ENCODE measurements around the gene ZSWIM3.

- TF ChIP-seq, protein P1, sequence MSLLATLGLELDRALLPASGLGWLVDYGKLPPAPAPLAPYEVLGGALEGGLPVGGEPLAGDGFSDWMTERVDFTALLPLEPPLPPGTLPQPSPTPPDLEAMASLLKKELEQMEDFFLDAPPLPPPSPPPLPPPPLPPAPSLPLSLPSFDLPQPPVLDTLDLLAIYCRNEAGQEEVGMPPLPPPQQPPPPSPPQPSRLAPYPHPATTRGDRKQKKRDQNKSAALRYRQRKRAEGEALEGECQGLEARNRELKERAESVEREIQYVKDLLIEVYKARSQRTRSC (CRISPR knock-in tag; IDR thresholded peaks at IDR 0.05; ENCODE audit: low read depth), result no peak
- TF ChIP-seq MTF1 (CRISPR knock-in tag; IDR thresholded peaks at IDR 0.05) (no peak), PATZ1 (CRISPR knock-in tag; IDR thresholded peaks at IDR 0.05) (no peak), CBFB (CRISPR knock-in tag; IDR thresholded peaks at IDR 0.05) (no peak), POLR2AphosphoS2 (IDR thresholded peaks at IDR 0.05; ENCODE audit: low read depth, low read length) (no peak), PHF5A (CRISPR knock-in tag; IDR thresholded peaks at IDR 0.05; ENCODE audit: low read depth, unreplicated experiment) (no peak), ZZZ3 (CRISPR knock-in tag; IDR thresholded peaks at IDR 0.05; ENCODE audit: borderline replicate concordance) (no peak), WIZ (CRISPR knock-in tag; IDR thresholded peaks at IDR 0.05) (no peak), ZSCAN5A (CRISPR knock-in tag; IDR thresholded peaks at IDR 0.05; ENCODE audit: borderline replicate concordance) (no peak), MAZ (IDR thresholded peaks at IDR 0.05; ENCODE audit: borderline replicate concordance, low read depth, low read length) (no peak), MAZ (CRISPR knock-in tag; IDR thresholded peaks at IDR 0.05; ENCODE audit: low read depth) (no peak), NFYC (CRISPR knock-in tag; IDR thresholded peaks at IDR 0.05) (no peak), POLR2A (IDR thresholded peaks at IDR 0.05; ENCODE audit: insufficient read depth in 1 of 2, low read depth in 2 of 2, low read length in 2 of 2) (no peak), REPIN1 (CRISPR knock-in tag; IDR thresholded peaks at IDR 0.05; ENCODE audit: borderline replicate concordance, low read depth) (no peak)
- TF ChIP-seq, protein P2, sequence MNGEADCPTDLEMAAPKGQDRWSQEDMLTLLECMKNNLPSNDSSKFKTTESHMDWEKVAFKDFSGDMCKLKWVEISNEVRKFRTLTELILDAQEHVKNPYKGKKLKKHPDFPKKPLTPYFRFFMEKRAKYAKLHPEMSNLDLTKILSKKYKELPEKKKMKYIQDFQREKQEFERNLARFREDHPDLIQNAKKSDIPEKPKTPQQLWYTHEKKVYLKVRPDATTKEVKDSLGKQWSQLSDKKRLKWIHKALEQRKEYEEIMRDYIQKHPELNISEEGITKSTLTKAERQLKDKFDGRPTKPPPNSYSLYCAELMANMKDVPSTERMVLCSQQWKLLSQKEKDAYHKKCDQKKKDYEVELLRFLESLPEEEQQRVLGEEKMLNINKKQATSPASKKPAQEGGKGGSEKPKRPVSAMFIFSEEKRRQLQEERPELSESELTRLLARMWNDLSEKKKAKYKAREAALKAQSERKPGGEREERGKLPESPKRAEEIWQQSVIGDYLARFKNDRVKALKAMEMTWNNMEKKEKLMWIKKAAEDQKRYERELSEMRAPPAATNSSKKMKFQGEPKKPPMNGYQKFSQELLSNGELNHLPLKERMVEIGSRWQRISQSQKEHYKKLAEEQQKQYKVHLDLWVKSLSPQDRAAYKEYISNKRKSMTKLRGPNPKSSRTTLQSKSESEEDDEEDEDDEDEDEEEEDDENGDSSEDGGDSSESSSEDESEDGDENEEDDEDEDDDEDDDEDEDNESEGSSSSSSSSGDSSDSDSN (CRISPR knock-in tag; IDR thresholded peaks at IDR 0.05), result no peak
These were observed 20.8 kb downstream of the ZSWIM3 start for GRCh38 chr20:45878076-45878761.

Measured in HepG2 (cell line).